ENCODE measurements around the gene TPST1.
"Not testable (repeated sequence)": the region's sequence is repeated elsewhere in the genome, so short reads cannot be mapped to it uniquely, and the experiment has no call there.

The TPST1 gene

DNA sequence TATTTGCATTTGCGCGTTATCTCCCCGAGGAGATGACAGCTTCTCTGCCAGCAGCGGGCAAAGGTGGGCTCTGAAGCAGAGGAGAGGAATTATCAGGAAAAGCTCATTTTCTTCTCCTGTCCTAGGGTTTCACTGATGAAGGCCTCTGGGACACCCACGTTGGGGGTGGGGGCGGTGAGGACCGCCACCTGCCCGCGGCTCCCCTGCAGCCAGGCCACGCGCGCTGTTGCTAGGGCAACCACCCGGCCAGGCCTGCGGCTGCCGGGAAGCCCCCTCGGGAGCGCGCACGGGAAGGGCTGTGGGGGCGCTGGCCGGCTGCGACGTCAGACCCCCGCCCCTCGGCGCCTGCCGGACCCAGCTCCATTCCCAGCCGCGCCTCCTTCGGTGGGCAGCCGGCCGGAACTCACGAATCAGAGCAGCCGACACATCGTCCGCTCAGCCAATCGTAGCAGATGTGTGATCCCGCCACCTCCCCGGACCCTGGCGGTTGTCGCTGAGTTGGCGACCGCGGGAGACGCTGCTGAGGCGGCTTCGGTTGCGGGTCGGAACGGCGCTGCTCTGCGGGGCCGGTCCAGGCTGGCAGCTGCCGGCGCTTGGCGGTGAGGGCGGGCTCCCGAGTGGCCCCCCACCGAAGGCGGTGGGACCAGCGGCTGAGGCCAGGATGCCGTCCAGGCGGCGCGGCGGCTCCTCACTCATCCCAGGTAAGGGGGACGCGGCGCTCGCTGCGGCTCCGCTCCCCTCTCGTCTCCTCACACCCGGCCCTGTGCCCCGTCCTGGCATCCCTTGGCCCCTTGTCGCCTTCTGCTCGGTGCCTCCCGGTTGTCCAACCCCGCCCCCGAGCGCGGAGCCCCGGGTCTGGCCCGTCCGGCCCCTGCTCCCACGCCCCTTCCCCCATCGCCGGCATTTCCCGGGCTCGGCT is at the start of gene TPST1:
Gene TPST1, plus strand, starts transcription at position 513 of the 919 bp plus-strand sequence. CDS start 35,092 bp downstream, outside the sequence.
- peak; percentile 69 for DNase-seq (ENCODE audit: low spot score)

- not testable (repeated sequence) for DNase-seq (ENCODE audit: low spot score)
These were observed 49.1 kb upstream of the TPST1 start for GRCh38 chr7:66156035-66156434.

- no peak for DNase-seq (ENCODE audit: low spot score)
These were observed 48.1 kb upstream of the TPST1 start for GRCh38 chr7:66157060-66157459.

DNA sequence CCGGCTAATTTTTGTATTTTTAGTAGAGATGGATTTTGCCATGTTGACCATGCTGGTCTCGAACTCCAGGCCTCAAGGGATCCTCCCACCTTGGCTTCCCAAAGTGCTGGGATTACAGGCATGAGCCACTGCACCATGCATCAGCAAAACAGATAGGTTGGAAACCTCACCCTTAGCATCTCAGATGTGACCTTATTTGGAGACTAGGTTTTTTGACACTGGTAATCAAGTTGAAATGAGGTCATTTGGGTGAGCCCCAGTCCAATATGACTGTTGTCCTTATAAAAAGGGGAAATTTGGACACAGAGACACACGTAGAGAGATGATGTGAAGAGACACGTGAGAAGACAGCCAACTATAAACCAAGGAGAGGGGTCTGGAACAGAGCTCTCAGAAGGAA is 42.5 kb upstream of the TPST1 start:
- DNase-seq (ENCODE audit: low spot score) = no peak

GRCh38 chr7:66163186-66163610 is 41.9 kb upstream of the TPST1 start:
- DNase-seq (ENCODE audit: low spot score) = no peak

- DNase-seq (ENCODE audit: low spot score) = no peak
These were observed 40.8 kb upstream of the TPST1 start for GRCh38 chr7:66164356-66164755.

GRCh38 chr7:66167773-66168387 is 37.3 kb upstream of the TPST1 start:
- DNase-seq (ENCODE audit: low spot score) = no peak

- DNase-seq (ENCODE audit: low spot score) = no peak
These were observed 35.5 kb upstream of the TPST1 start for GRCh38 chr7:66169616-66170015.

- DNase-seq (ENCODE audit: low spot score) = no peak
These were observed 34.6 kb upstream of the TPST1 start for GRCh38 chr7:66170309-66171231.

- DNase-seq (ENCODE audit: low spot score) = not testable (repeated sequence)
These were observed 32.4 kb upstream of the TPST1 start for GRCh38 chr7:66172536-66173401.

DNA sequence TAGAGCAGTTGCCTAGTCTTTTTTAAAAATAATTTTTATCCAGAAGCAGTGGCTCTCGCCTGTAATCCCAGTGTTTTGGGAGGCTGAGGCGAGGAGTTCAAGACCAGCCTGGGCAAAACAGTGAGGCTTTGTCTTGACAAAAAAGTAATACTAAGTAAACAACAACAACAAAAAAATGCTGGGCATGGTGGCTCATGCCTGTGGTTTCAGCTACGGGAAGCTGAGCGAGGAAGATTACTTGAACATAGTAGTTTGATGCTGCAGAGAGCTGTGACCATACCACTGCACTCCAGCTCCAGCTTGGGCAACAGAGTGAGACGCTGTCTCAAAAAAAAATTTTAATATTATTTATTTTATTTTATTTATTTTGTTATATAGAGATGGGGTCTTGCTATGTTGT is 31.3 kb upstream of the TPST1 start:
- DNase-seq (ENCODE audit: low spot score) = no peak

GRCh38 chr7:66175006-66175405 is 30.1 kb upstream of the TPST1 start:
- not testable (repeated sequence) for DNase-seq (ENCODE audit: low spot score)

GRCh38 chr7:66176914-66177313 is 28.2 kb upstream of the TPST1 start:
- no peak for DNase-seq (ENCODE audit: low spot score)

DNA sequence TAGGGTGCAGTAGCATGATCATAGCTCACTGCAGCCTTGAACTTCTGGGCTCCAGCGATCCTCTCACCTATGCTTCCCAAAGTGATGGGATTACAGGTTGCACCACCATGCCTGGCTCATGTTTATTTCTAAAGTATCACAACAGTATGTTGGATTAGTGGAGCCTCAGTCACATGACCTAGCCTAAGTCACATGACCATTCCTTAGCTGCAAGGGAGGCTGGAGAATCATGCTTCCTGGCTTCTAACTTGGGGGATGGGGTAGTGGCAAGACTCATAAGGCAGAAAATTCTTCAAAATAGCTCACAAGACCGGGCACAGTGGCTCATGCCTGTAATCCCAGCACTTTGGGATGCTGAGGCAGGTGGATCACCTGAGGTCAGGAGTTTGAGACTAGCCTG is 26.9 kb upstream of the TPST1 start:
- DNase-seq (ENCODE audit: low spot score) = no peak

DNA sequence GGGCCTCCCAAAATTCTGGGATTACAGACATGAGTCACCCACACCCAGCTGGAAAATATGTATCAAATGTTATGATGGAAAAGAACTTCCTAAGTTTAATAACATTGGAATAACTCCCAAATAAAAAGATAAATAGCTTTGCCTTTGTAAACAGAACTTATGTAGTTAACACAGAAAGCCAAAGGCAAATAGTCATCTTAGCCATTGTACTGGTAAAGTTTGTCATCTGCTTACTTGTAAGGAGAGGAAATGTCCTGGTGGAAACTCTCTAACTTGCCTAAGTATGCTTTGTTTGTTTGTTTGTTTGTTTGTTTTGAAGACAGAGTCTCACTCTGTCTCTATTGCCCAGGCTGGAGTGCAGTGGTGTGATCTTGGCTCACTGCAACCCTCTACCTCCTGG is 23.8 kb upstream of the TPST1 start:
- no peak for DNase-seq (ENCODE audit: low spot score)

GRCh38 chr7:66181845-66182244 is 23.3 kb upstream of the TPST1 start:
- no peak for DNase-seq (ENCODE audit: low spot score)

- DNase-seq (ENCODE audit: low spot score) = no peak
These were observed 22.2 kb upstream of the TPST1 start for GRCh38 chr7:66182920-66183319.

GRCh38 chr7:66183700-66184099 is 21.4 kb upstream of the TPST1 start:
- no peak for DNase-seq (ENCODE audit: low spot score)

GRCh38 chr7:66185680-66186187 is 19.4 kb upstream of the TPST1 start:
- DNase-seq (ENCODE audit: low spot score) = no peak

DNA sequence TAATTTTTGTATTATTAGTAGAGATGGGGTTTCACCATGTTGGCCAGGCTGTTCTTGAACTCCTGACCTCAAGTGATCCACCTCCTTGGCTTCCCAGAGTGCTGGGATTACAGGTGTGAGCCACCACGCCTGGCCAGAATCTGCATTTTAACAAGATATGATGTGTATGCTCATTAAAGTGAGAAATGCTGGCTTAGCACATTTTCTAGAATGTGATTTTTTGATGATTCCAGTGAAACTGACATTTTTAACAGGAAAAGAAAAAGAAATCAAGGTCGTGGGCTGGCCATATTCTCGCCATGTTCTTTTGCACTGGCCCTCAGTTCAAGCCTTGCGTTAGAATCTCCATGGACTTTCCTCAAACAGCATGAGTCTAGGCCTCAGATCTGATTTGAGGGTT is 18.1 kb upstream of the TPST1 start:
- no peak for DNase-seq (ENCODE audit: low spot score)

- no peak for DNase-seq (ENCODE audit: low spot score)
These were observed 17.2 kb upstream of the TPST1 start for GRCh38 chr7:66187905-66188304.

Measured in CD4-positive, alpha-beta T cell treated with Interleukin-6 at 100 ng/mL for 8 hours (primary cell).